GM23338 (cell line): ENCODE results near the gene RAB11B.

ENCODE experiments used
- CREB1 ChIP-seq: fragments of 250-450 bp; sonication (Bioruptor Pico); IDR thresholded peaks from 2 replicates; pipeline ENCODE4 v1.5.0; 2020; ENCODE audit warnings: low read depth, mild to moderate bottlenecking, moderate library complexity
- EZH2 ChIP-seq: fragments of 200-600 bp; sonication (generic); IDR thresholded peaks from one replicate; pipeline ENCODE4 v1.8.0; 2017; ENCODE audit warnings: antibody characterized with exemption, mild to moderate bottlenecking, low read depth; ENCODE audit not compliant: unreplicated experiment
- EZH2phosphoT487 ChIP-seq: fragments of 200-600 bp; sonication (generic); IDR thresholded peaks from one replicate; pipeline ENCODE4 v1.8.1; 2018; ENCODE audit warnings: antibody characterized with exemption; ENCODE audit not compliant: unreplicated experiment
- POLR2AphosphoS5 ChIP-seq: IDR thresholded peaks from 2 replicates; pipeline ENCODE4 v1.6.1; 2016; ENCODE audit warnings: antibody characterized with exemption, low read depth
- ZNF114 ChIP-seq: fragments of 250-450 bp; sonication (Bioruptor Pico); IDR thresholded peaks from 2 replicates; pipeline ENCODE4 v1.5.0; 2020; ENCODE audit warnings: mild to moderate bottlenecking, moderate library complexity
- TF ChIP-seq, protein P1 (sequence below), 2 experiments: fragments of 200-600 bp in 1 of 2; sonication (generic) in 1 of 2; conservative IDR thresholded peaks; 2 replicates each; pipeline versions ENCODE4 v1.5.1 to v1.6.1; 2016 to 2017; ENCODE audit warnings: antibody characterized with exemption in 2 of 2, low read depth in 2 of 2, mild to moderate bottlenecking in 2 of 2, moderate library complexity in 1 of 2
- TF ChIP-seq, protein P2 (sequence below): IDR thresholded peaks from one replicate; pipeline ENCODE4 v1.6.1; 2018; ENCODE audit warnings: antibody characterized with exemption; ENCODE audit not compliant: unreplicated experiment

DNA sequence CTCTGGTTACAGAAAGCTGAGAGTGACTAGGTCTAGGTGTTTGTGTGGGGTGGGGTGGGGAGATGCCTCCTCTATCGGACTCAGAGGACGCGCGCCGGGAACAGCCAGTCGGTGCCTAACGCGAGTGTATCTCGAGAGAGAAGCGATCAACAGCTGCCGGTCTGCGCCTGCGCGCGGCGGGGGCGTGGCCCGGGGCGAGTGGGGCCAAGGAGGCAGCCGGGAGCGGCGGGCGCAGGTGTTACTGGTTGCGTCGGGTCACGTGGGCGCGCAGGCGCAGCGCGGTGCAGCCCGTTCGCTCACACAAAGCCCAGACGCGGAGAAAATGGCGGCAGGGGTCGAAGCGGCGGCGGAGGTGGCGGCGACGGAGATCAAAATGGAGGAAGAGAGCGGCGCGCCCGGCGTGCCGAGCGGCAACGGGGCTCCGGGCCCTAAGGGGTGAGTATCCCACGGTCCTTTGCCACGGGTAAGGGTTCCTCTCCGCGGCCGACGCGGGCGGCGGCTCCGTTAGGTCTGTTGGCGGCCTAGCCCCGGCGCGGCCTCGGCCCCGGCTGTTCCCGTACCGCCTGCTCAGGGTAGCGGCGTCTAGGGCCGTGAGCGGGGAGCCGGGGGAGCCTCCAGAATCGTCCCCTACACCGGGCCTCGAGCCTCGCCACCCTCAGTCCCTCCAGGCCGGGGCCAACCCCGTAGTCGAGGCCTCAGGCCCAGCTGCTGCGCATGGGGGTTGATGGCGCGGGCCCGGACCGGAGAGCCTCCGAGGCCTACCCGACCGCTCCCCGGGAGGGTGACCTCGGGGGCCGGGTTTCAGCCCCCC is 54.7 kb downstream of the RAB11B start, which contains the start of gene HNRNPM:
- TF ChIP-seq POLR2AphosphoS5 (peak; percentile 96), EZH2 (no peak), EZH2phosphoT487 (no peak), CREB1 (CRISPR knock-in tag) (0 out of 2 replicates have a peak, but pooled peaks have one; percentile 13), ZNF114 (no peak)
- TF ChIP-seq, protein P1, sequence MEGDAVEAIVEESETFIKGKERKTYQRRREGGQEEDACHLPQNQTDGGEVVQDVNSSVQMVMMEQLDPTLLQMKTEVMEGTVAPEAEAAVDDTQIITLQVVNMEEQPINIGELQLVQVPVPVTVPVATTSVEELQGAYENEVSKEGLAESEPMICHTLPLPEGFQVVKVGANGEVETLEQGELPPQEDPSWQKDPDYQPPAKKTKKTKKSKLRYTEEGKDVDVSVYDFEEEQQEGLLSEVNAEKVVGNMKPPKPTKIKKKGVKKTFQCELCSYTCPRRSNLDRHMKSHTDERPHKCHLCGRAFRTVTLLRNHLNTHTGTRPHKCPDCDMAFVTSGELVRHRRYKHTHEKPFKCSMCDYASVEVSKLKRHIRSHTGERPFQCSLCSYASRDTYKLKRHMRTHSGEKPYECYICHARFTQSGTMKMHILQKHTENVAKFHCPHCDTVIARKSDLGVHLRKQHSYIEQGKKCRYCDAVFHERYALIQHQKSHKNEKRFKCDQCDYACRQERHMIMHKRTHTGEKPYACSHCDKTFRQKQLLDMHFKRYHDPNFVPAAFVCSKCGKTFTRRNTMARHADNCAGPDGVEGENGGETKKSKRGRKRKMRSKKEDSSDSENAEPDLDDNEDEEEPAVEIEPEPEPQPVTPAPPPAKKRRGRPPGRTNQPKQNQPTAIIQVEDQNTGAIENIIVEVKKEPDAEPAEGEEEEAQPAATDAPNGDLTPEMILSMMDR (conservative IDR thresholded peaks at IDR 0.05; ENCODE audit: low read depth in 2 of 2) = no peak
- TF ChIP-seq, protein P2, sequence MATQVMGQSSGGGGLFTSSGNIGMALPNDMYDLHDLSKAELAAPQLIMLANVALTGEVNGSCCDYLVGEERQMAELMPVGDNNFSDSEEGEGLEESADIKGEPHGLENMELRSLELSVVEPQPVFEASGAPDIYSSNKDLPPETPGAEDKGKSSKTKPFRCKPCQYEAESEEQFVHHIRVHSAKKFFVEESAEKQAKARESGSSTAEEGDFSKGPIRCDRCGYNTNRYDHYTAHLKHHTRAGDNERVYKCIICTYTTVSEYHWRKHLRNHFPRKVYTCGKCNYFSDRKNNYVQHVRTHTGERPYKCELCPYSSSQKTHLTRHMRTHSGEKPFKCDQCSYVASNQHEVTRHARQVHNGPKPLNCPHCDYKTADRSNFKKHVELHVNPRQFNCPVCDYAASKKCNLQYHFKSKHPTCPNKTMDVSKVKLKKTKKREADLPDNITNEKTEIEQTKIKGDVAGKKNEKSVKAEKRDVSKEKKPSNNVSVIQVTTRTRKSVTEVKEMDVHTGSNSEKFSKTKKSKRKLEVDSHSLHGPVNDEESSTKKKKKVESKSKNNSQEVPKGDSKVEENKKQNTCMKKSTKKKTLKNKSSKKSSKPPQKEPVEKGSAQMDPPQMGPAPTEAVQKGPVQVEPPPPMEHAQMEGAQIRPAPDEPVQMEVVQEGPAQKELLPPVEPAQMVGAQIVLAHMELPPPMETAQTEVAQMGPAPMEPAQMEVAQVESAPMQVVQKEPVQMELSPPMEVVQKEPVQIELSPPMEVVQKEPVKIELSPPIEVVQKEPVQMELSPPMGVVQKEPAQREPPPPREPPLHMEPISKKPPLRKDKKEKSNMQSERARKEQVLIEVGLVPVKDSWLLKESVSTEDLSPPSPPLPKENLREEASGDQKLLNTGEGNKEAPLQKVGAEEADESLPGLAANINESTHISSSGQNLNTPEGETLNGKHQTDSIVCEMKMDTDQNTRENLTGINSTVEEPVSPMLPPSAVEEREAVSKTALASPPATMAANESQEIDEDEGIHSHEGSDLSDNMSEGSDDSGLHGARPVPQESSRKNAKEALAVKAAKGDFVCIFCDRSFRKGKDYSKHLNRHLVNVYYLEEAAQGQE = no peak
